ENCODE data around the gene PPM1D. TPM values are rescaled to one million over a fixed set of nuclear protein-coding genes. Genes with fewer than 3 reads are reported as not detected.
"Not testable (repeated sequence)": the region's sequence is repeated elsewhere in the genome, so short reads cannot be mapped to it uniquely, and the experiment has no call there.

The PPM1D gene
- polyA plus RNA-seq, 10 donors = 7.9 to 12.4 (median 9.7) TPM

DNA sequence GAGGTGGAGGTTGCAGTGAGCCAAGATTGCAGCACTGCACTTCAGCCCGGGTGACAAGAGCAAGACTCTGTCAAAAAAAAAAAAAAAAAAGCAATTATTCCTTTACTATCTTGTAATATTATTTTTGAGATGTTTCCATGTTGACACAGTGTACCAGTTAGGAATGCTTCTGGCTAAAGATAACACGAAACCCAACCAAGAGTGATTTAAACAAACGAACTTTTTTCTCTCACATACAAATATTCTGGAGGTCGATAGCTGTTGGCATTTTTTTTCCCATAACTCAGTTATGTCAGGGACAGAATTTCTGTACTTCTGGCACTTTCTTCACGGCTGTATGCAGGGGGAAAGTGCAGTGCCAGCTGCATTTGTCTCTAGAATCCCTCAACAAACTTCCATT, 9.9 kb upstream of the PPM1D start:
- no peak for DNase-seq

DNA sequence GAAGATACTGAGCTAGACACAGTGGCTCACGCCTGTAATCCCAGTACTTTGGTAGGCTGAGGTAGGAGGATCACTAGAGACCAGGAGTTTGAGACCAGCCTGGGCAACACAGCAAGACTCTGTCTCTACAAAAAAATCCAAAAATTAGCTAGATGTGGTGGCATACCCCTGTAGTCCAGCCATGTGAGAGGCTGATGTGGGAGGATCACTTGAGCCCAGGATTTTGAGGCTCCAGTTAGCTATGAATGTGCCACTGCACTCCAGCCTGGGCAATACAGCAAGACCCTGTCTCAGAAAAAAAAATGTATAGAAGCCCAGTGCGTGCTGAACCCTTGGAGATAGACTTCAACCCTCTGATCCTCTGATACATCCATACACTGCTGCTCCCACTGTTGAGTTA, 7.2 kb upstream of the PPM1D start:
- DNase-seq = no peak

DNA sequence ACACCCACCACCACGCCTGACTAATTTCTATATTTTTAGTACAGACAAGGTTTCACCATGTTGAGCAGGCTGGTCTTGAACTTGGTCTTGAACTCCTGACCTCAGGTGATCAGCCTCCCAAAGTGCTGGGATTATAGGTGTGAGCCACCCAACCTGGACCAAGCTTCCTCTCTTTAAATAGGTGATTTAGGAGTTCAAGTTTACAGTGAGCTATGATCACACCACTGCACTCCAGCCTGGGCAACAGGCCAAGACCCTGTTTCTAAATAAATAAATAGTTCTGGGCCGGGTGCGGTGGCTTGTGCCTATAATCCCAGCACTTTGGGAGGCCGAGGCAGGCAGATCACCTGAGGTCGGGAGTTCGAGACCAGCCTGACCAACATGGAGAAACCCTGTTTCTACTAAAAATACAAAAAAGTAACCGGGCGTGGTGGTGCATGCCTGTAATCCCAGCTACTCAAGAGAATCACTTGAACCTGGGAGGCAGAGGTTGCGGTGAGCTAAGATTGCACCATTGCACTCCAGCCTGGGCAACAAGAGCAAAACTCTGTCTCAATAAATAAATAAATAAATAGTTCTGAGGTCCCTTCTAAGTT, 6.5 kb upstream of the PPM1D start:
- DNase-seq = not testable (repeated sequence)

DNA sequence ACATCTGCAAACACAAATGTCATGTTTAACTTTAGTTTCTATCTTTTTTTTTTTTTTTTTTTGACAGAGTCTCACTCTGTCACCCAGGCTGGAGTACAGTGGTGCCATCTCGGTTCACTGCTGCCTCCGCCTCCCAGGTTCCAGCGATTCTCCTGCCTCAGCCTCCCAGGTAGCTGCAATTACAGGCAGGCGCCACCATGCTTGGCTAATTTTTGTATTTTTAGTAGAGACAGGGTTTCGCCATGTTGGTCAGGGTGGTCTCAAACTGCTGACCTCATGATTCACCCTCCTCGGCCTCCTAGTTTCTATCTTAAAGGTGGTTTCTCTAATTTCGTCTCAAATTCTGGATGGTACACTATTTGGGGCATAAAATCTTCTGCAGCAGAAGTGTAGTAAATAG, 5.8 kb upstream of the PPM1D start:
- DNase-seq = not testable (repeated sequence)

DNA sequence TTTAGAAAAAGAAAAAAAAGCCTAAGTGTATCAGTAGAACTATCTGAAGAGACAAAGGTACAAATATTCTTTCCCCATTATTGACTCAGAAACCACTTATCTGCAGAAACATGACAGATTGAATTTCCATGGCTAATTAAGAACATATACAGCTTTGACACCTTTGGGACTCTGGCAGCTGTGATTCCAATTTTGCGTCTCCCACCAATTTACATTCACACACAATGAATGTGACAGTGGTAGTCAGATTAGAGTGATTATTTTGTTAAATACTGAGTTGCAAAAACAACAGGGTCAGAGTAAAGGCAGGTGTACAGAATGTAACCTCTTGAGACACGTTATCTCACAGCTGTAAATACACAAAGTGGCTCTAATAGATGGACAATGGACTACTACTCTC, 5.3 kb upstream of the PPM1D start:
- no peak for DNase-seq

DNA sequence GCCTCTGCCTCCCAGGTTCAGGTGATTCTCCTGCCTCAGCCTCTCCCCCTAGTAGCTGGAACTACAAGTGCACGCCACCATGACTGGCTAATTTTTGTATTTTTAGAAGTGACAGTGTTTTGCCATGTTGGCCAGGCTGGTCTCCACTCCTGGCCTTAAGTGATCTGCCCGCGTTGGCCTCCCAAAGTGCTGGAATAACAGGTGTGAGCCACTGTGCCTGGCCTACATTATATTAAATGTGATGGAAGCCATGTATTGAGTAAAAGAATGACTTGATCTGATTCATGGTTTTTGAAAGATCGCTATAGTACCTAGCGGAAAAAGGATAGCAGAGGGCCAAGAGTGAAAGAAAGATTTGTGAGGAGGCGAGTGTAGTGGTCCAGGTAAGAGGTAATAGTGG, 2.7 kb upstream of the PPM1D start:
- no peak for DNase-seq

DNA sequence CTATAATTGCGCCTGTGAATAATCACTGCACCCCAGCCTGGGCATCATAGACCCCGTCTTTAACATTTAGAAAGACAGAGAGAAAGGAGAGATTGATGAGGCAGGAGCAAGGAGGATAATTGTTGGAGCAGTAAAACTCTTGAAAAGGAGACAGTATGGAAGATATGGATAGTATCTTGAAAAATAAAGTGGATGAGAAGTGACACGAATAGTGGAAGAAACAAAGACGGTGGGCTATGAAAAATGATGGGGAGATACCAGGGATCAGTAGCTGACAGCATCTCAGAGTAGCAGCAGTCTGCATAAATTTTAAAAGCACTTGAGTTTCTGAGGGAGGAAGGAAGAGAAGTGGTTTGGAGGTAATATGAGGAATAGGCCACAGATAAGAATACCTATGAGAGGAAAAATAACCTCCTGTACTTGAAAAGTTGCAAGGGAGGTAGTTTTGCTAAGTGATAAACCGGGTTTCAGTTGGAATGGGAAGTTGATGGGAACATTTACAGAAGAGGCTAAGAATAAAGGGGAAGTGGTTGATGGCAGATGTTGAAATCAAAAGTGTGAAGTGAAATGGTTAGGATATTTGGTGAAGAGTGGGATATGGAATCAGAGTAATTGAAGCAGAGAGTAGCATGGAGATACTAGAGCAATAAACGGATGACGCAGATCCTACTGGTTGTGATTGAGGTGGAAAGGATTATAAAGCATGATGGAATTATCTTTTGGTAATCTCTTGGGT, 1.8 kb upstream of the PPM1D start:
- DNase-seq = peak in 1 of 3 donors; percentile 16

DNA sequence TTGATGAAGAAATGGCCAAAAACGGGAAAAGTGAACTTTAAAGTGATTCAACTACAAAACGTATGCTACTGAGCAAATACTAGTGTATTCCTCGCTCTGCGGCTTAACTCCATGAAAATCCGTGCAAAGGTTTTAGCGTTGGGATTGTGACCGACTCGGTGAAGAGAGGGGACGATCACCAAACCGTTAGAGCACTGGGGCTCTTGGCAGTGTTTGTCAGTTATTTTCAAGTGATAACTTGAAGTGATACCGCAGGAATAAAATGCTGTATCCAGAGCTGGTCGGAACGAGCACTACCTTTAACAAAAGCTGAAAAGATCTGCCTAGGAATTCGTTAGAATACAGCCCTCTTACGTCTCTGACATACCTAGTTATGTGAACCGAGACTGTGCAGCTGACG, 773 bp upstream of the PPM1D start:
- no peak for DNase-seq

DNA sequence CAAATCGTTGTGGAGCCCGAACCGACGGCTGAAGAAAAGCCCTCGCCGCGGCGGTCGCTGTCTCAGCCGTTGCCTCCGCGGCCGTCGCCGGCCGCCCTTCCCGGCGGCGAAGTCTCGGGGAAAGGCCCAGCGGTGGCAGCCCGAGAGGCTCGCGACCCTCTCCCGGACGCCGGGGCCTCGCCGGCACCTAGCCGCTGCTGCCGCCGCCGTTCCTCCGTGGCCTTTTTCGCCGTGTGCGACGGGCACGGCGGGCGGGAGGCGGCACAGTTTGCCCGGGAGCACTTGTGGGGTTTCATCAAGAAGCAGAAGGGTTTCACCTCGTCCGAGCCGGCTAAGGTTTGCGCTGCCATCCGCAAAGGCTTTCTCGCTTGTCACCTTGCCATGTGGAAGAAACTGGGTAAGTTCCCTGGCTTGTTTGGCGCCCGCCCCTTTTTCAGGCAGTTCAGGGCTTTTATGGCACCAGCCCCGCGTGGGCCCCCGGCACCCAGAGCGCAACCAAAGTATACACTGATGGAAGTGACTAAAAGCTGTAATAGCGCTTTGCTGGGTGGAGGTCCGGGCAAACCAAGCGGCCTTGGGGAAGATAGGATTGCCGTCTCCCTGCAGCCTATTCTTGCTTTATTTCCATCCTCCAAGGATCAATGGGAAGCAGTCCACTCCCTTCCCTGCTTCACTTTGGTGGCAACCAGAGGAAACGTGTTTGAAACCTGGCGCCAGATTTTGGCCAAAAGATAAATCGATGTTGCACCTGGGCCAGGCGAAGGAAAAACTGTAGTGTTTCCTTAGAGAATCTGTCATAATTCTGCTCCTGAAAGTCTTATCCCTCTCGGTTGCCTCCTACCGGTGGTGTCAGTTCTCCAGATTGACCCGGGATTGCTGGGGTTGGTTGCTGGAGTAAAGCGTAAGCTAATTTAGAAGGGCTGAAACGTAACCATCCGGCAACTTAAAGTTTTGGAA, 775 bp downstream of the PPM1D start:
- DNase-seq = peak; percentile 74 to 90 (median 80)

DNA sequence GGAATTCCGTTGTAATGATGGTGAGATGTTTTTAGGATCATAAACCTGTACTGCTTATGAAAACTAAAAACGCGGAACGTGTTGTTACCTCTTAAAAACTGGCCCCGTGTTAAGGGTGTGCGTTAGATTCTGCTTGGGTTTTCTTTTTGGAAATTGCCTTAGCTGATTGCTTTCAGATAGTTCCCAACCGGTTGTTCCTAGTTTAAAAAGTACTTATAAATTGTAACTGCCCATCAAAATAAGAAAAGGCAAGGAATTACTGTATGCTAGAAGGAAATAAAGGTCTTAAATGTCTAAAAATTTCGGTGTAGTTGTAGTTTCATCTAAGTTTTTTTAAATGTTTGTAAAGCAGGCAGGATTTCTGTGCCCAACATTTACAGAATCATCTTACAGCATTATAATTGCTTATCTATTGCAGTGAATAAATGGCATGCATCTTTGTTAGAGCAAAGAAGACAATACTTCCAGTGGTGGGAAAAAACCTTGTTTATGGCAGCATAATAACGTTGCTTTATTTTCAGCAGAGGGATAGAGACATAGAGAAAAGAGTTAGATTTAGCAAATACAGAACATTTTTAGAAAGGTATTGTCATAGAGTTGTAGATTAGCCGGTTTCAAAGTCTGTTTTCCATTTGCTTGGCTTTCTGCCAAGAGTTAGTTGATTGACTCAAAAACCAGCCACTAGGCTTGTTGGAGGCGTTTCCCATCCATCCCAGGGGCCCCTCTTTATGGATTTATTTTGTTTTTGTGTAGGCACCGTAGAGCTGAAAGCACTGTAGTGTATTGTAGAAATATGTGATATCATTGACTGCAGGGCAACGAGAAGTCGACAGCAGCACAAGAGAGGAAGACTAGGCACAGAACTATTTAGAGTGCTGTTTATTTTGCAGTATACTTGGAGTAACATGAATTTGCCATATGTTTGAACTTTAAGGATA, 1.7 kb downstream of the PPM1D start:
- DNase-seq = peak; percentile 88 to 94 (median 90)

DNA sequence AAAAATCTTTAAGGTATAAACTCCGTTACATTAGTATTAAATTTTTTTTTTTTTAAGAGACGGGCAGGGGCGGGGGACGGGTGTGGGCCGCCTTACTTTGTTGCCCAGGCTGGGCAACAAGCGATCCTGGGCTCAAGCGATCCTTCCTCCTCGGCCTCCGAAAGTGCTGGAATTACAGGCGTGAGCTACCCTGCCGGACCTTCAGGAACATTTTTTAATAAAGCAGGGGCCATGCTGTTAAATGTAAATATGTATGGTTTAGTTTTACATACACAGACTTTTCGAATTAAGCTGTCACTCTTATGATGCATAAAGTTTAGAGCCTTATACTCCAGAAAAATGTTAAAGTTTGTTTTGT, 2.4 kb downstream of the PPM1D start:
- peak in 1 of 3 donors; percentile 14 for DNase-seq

DNA sequence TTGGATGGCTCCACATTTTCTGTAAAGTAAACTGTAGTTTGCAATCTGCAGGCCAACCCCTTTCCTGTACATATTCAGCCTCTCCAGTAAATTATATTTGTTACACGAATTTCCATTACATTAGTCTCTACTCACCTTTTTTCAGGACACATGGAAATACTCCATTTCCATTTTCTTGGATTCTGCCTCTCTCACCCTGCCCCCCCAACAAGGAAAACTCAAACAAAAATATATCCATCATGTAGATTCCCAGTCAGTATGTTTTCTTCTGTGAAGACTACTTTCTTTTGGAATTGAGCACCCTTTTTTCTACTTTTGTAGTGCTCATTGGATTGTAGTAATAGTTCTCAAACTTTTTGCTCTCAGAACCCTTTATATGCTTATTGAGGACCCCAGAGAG, 2.9 kb downstream of the PPM1D start:
- peak in 2 of 3 donors; percentile 12 to 40 for DNase-seq

DNA sequence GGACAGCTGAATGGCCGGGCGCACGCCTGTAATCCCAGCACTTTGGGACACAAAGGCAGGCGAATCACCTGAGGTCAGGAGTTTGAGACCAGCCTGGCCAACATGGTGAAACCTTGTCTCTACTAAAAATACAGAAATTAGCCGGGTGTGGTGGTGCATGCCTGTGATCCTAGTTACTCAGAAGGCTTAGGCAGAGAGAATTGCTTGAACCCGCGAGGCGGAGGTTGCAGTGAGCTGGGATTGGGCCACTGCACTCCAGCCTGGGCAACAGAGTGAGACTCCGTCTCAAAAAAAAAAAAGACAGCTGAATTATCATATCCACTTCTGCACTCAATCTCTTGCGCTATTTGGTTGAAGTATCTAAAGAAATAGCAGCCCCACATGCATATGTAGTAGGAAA, 3.5 kb downstream of the PPM1D start:
- not testable (repeated sequence) for DNase-seq

DNA sequence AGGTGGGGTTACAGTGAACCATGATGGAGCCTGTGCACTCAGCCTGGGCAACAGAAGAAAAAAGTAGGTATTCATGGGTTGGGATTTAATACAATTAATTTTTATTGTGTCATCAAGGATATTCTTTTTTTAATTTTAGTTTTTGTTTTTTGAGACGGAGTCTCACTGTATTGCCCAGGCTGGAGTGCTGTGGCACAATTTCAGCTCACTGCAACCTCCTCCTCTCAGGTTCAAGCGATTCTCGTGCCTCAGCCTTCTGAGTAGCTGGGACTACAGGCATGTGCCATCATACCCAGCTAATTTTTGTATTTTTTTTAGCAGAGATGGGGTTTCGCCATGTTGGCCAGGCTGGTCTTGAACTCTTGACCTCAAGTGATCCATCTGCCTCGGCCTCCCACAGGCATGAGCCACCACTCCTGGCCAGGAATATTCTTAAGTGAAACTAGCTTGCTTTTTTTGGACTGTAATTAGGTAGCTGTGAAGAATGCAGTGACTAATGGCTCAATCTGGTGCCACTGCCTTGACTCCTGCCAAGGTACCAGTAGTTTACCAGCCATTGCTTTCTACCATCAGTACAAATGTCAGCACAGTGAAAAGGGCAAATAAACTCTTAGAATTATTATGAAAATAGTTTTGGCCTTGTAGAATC, 4.8 kb downstream of the PPM1D start:
- DNase-seq = peak in 1 of 3 donors; percentile 18

DNA sequence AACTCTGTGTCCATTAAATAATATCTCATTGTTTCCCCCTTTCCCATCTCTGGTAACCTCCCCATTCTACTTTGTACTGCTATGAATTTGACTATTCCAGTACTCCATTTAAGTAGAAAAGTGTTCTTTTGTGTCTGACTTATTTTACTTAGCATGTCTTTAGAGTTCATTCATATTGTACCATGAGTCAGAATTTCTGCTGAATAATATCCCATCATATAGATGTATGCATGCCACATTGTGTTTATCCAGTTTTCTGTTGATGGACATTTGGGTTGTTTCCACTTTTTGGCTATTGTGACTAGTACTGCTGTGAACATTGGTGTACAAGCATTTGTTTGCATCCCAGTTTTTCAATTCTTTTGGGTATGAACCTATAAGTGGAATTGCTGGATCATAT, 6.0 kb downstream of the PPM1D start:
- DNase-seq = no peak

DNA sequence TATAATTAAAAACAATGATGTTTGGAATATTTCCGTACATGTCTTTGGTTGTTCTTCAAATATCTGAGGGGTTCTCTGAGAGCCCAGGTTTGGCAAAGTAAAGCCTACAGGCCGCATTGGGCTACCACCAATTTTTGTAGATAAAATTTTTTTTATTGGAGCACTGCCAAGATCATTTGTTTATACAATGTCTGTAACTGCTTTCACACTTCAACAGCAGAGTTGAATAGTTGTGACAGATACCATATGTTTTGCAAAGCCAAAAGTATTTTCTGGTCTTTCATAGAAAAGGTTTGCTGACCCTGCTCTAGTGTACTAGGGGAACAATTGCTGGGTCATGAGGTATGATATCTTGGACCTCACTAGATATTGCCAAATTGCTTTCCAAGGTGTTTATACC, 10.5 kb downstream of the PPM1D start:
- DNase-seq = no peak

DNA sequence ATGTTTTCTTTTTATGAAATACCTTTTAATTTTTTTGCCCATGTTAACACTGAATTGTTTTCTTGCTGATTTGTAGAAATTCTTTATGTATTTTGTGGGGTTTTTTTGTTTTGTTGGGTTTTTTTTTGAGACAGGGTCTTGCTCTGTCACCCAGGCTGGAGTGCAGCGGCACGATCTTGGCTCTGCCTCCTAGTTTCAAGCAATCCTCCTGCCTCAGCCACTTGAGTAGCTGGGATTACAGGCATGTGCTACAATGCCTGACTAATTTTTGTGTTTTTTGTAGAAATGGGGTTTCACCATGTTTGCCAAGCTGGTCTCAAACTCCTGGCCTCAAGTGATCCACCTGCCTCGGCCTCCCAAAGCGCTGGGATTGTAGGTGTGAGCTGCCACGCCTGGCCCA, 11.3 kb downstream of the PPM1D start:
- DNase-seq = not testable (repeated sequence)

DNA sequence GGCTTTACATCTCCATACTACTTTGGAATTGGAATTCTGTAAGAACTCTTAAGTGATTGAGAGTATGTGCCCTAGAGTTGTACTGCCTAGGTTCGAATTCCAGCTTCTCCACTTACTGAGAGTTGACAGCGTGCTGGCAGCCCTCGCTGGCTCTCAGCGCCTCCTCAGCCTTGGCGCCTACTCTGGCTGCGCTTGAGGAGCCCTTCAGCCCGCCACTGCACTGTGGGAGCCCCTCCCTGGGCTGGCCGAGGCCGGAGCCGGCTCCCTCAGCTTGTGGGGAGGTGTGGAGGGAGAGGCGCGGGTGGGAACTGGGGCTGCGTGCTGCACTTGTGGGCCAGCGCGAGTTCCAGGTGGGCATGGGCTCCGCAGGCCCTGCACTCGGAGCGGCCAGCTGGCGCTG, 13.3 kb downstream of the PPM1D start:
- no peak for DNase-seq

DNA sequence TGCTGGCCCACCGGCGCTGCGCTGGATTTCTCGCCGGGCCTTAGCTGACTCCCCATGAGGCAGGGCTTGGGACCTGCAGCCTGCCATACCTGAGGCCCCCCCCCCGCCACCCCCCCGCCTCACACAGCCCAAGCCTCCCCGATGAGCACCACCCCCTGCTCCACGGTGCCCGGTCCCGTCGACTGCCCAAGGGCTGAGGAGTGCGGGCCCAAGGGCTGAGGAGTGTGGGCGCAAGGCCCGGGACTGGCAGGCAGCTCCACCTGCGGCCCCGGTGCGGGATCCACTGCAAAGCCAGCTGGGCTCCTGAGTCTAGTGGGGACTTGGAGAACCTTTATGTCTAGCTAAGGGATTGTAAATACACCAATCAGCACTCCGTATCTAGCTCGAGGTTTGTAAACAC, 13.8 kb downstream of the PPM1D start:
- not testable (repeated sequence) for DNase-seq

DNA sequence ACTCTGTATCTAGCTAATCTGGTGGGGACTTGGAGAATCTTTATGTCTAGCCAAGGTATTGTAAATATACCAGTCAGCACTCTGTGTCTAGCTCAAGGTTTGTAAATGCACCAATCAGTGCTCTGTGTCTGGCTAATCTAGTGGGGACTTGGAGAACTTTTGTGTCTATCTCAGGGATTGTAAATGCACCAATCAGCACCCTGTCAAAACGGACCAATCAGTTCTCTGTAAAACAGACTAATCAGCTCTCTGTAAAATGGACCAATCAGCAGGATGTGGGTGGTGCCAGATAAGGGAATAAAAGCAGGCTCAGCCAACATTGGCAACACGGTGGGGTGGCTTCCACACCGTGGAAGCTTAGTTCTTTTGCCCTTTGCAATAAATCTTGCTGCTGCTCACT, 14.3 kb downstream of the PPM1D start:
- DNase-seq = not testable (repeated sequence)

DNA sequence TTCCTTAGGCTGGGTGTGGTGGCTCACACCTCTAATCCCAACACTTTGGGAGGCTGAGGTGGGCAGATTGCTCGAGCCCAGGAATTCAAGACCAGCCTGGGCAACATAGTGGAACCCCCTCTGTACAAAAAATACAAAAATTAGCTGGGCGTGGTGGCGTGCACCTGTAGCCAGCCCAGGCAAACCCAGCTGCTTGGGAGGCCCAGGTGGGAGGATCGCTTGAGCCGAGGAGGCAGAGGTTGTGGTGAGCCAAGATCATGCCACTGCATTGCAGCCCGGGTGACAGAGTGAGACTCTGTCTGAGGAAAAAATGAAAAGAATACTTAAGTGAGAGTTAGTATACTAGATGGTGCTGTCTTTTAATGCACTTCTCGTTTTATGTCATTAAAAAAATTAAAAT, 15.1 kb downstream of the PPM1D start:
- DNase-seq = no peak
